ENCODE data around the gene ELAVL3.

The ELAVL3 gene

GRCh38 chr19:11480715-11481533, at the start of gene ELAVL3:
TSS of gene ELAVL3 (minus strand) at chr19:11481046. CDS start at chr19:11480608, 438 bp downstream.
- no peak for DNase-seq
- Mint-ChIP-seq H3K27ac (peak within 1 kb of the TSS; percentile 76), H3K4me1 (peaks cover 19% of the 10 kb centered on the region), H3K27me3 (peaks cover 31% of the 10 kb centered on the region), H3K9me3 (no peaks in the 10 kb centered on the region), H3K36me3 (ENCODE audit: low read depth) (peaks cover 6% of the 10 kb centered on the region), H3K4me3 (peak within 1 kb of the TSS; percentile 73)
- ATAC-seq = no peak

- Mint-ChIP-seq H3K4me1 (peaks cover 38% of the 10 kb centered on the region), H3K36me3 (ENCODE audit: low read depth) (peaks cover 5% of the 10 kb centered on the region), H3K27me3 (peaks cover 4% of the 10 kb centered on the region), H3K27ac (no peak overlapping the region), H3K4me3 (no peak overlapping the region), H3K9me3 (no peaks in the 10 kb centered on the region)
- ATAC-seq (no peak), DNase-seq (peak; percentile 63)
Measured at GRCh38 chr19:11530432-11530831, 49.6 kb upstream of the ELAVL3 start.

- H3K4me1 Mint-ChIP-seq = peaks cover 34% of the 10 kb centered on the region
- peaks cover 6% of the 10 kb centered on the region for H3K36me3 Mint-ChIP-seq (ENCODE audit: low read depth)
- ATAC-seq (peak; percentile 95), DNase-seq (peak; percentile 92)
- H3K9me3 Mint-ChIP-seq = no peaks in the 10 kb centered on the region
- peak within 1 kb of the TSS; percentile 93 for H3K27ac Mint-ChIP-seq
- peak within 1 kb of the TSS; percentile 95 for H3K4me3 Mint-ChIP-seq
- H3K27me3 Mint-ChIP-seq = no peaks in the 10 kb centered on the region
Measured at GRCh38 chr19:11528551-11529341, 47.9 kb upstream of the ELAVL3 start, which contains the start of gene ECSIT. TSS of gene ECSIT (minus strand) at chr19:11529134. CDS start at chr19:11519170, 9,964 bp downstream.

- Mint-ChIP-seq H3K27ac (no peak overlapping the region), H3K27me3 (no peaks in the 10 kb centered on the region), H3K9me3 (no peaks in the 10 kb centered on the region), H3K4me1 (no peaks in the 10 kb centered on the region), H3K36me3 (ENCODE audit: low read depth) (peaks cover 18% of the 10 kb centered on the region), H3K4me3 (no peak overlapping the region)
- DNase-seq (no peak), ATAC-seq (no peak)
Measured at GRCh38 chr19:11519138-11519537, 38.3 kb upstream of the ELAVL3 start.

GRCh38 chr19:11513946-11514345, 33.1 kb upstream of the ELAVL3 start:
- H3K4me1 Mint-ChIP-seq = no peaks in the 10 kb centered on the region
- H3K4me3 Mint-ChIP-seq = no peak overlapping the region
- no peak overlapping the region for H3K27ac Mint-ChIP-seq
- DNase-seq (no peak), ATAC-seq (no peak)
- peaks cover 23% of the 10 kb centered on the region for H3K36me3 Mint-ChIP-seq (ENCODE audit: low read depth)
- H3K27me3 Mint-ChIP-seq = no peaks in the 10 kb centered on the region
- H3K9me3 Mint-ChIP-seq = no peaks in the 10 kb centered on the region

- H3K4me1 Mint-ChIP-seq = peaks cover 10% of the 10 kb centered on the region
- no peaks in the 10 kb centered on the region for H3K9me3 Mint-ChIP-seq
- peaks cover 15% of the 10 kb centered on the region for H3K36me3 Mint-ChIP-seq (ENCODE audit: low read depth)
- H3K27me3 Mint-ChIP-seq = no peaks in the 10 kb centered on the region
- no peak overlapping the region for H3K27ac Mint-ChIP-seq
- ATAC-seq (no peak), DNase-seq (no peak)
- no peak overlapping the region for H3K4me3 Mint-ChIP-seq
Measured at GRCh38 chr19:11510444-11510843, 29.6 kb upstream of the ELAVL3 start.

GRCh38 chr19:11507370-11508078, 26.7 kb upstream of the ELAVL3 start:
- peak overlapping the region; percentile 84 for H3K4me3 Mint-ChIP-seq
- no peaks in the 10 kb centered on the region for H3K27me3 Mint-ChIP-seq
- ATAC-seq = no peak
- H3K36me3 Mint-ChIP-seq (ENCODE audit: low read depth) = peaks cover 13% of the 10 kb centered on the region
- no peak for DNase-seq
- H3K27ac Mint-ChIP-seq = peak overlapping the region; percentile 22
- H3K4me1 Mint-ChIP-seq = peaks cover 17% of the 10 kb centered on the region
- no peaks in the 10 kb centered on the region for H3K9me3 Mint-ChIP-seq

- Mint-ChIP-seq H3K4me3 (peak overlapping the region; percentile 84), H3K36me3 (ENCODE audit: low read depth) (peaks cover 11% of the 10 kb centered on the region), H3K27me3 (no peaks in the 10 kb centered on the region), H3K27ac (peak overlapping the region; percentile 95), H3K4me1 (peaks cover 17% of the 10 kb centered on the region), H3K9me3 (no peaks in the 10 kb centered on the region)
- ATAC-seq (no peak), DNase-seq (no peak)
Measured at GRCh38 chr19:11506967-11507366, 26.1 kb upstream of the ELAVL3 start.

- Mint-ChIP-seq H3K4me1 (peaks cover 17% of the 10 kb centered on the region), H3K27me3 (no peaks in the 10 kb centered on the region), H3K4me3 (peak overlapping the region; percentile 84), H3K27ac (peak overlapping the region; percentile 95), H3K36me3 (ENCODE audit: low read depth) (peaks cover 8% of the 10 kb centered on the region), H3K9me3 (no peaks in the 10 kb centered on the region)
- peak; percentile 21 for ATAC-seq
- no peak for DNase-seq
Measured at GRCh38 chr19:11506101-11506555, 25.3 kb upstream of the ELAVL3 start.

GRCh38 chr19:11505504-11506100, 24.8 kb upstream of the ELAVL3 start, which contains the start of gene ZNF653:
TSS of gene ZNF653 (minus strand) at chr19:11505839. CDS start at chr19:11505786, 53 bp downstream.
- ATAC-seq (peak; percentile 58), DNase-seq (peak; percentile 95)
- H3K36me3 Mint-ChIP-seq (ENCODE audit: low read depth) = peaks cover 6% of the 10 kb centered on the region
- no peaks in the 10 kb centered on the region for H3K27me3 Mint-ChIP-seq
- peaks cover 17% of the 10 kb centered on the region for H3K4me1 Mint-ChIP-seq
- no peaks in the 10 kb centered on the region for H3K9me3 Mint-ChIP-seq
- peak within 1 kb of the TSS; percentile 95 for H3K27ac Mint-ChIP-seq
- H3K4me3 Mint-ChIP-seq = peak within 1 kb of the TSS; percentile 84

- Mint-ChIP-seq H3K9me3 (no peaks in the 10 kb centered on the region), H3K36me3 (ENCODE audit: low read depth) (peaks cover 6% of the 10 kb centered on the region)
Measured at GRCh38 chr19:11505032-11505503, 24.2 kb upstream of the ELAVL3 start.

GRCh38 chr19:11504502-11505031, 23.7 kb upstream of the ELAVL3 start:
- no peak for DNase-seq
- peak overlapping the region; percentile 64 for H3K27ac Mint-ChIP-seq
- ATAC-seq = no peak
- H3K4me3 Mint-ChIP-seq = peak overlapping the region; percentile 84
- H3K9me3 Mint-ChIP-seq = no peaks in the 10 kb centered on the region
- H3K4me1 Mint-ChIP-seq = peaks cover 17% of the 10 kb centered on the region
- H3K36me3 Mint-ChIP-seq (ENCODE audit: low read depth) = peaks cover 6% of the 10 kb centered on the region
- H3K27me3 Mint-ChIP-seq = no peaks in the 10 kb centered on the region

More at GRCh38 chr19:11505032-11505503, 24.2 kb upstream of the ELAVL3 start:
- peak overlapping the region; percentile 84 for H3K4me3 Mint-ChIP-seq
- peaks cover 17% of the 10 kb centered on the region for H3K4me1 Mint-ChIP-seq
- no peaks in the 10 kb centered on the region for H3K27me3 Mint-ChIP-seq
- ATAC-seq = peak; percentile 94
- peak; percentile 98 for DNase-seq
- peak overlapping the region; percentile 64 for H3K27ac Mint-ChIP-seq

GRCh38 chr19:11499890-11500420, 19.1 kb upstream of the ELAVL3 start:
- no peak overlapping the region for H3K27ac Mint-ChIP-seq
- ATAC-seq (no peak), DNase-seq (no peak)
- no peaks in the 10 kb centered on the region for H3K27me3 Mint-ChIP-seq
- no peak overlapping the region for H3K4me3 Mint-ChIP-seq
- peaks cover 7% of the 10 kb centered on the region for H3K4me1 Mint-ChIP-seq
- H3K9me3 Mint-ChIP-seq = no peaks in the 10 kb centered on the region
- H3K36me3 Mint-ChIP-seq (ENCODE audit: low read depth) = peaks cover 6% of the 10 kb centered on the region

Measured in activated naive CD8-positive, alpha-beta T cell treated with anti-CD3 and anti-CD28 coated beads, Interleukin-2, amount 50 U/mL, for 24 hours (primary cell).